Transverse colon (tissue), 4 donors: Measurements from ENCODE around the gene APMAP. TPM values are rescaled to one million over a fixed set of nuclear protein-coding genes. Genes with fewer than 3 reads are reported as not detected.

Experiments
- DNase-seq: peaks from one replicate; pipeline ENCODE4 v3.0.0-alpha.2; 2019
- H3K27ac ChIP-seq, 4 donors: fragments of 200-600 bp; sonication (generic); 2 replicates each; pipeline ENCODE4 v1.5.1; 2016 to 2018; ENCODE audit warnings: inconsistent platforms in 4 of 4
- H3K27me3 ChIP-seq: fragments of 200-600 bp; sonication (generic); 2 replicates; pipeline ENCODE4 v1.5.1; 2017; ENCODE audit warnings: inconsistent platforms
- H3K36me3 ChIP-seq, 4 donors: fragments of 200-600 bp; sonication (generic); 2 replicates each; pipeline ENCODE4 v1.5.1; 2017 to 2019; ENCODE audit warnings: inconsistent platforms in 4 of 4
- H3K4me1 ChIP-seq, 4 donors: fragments of 200-600 bp; sonication (generic); 2 replicates each; pipeline ENCODE4 v1.5.1; 2017 to 2020; ENCODE audit warnings: inconsistent platforms in 4 of 4
- H3K4me3 ChIP-seq, 4 donors: fragments of 200-600 bp; sonication (generic); 1 replicate in 1 of 4; 2 replicates in 3 of 4; pipeline versions ENCODE4 v1.5.1 to v1.6.1; 2017 to 2019; ENCODE audit warnings: inconsistent platforms in 4 of 4
- H3K9me3 ChIP-seq, 2 donors: fragments of 200-600 bp; sonication (generic); 2 replicates each; pipeline ENCODE4 v1.5.1; 2017 to 2019; ENCODE audit warnings: inconsistent platforms in 2 of 2
- EP300 ChIP-seq: sonication (generic); formaldehyde crosslinking; IDR thresholded peaks from one replicate; pipeline ENCODE4 v1.6.1; 2017; ENCODE audit warnings: antibody characterized with exemption, low read depth
- POLR2A ChIP-seq: fragments of 450-650 bp; IDR thresholded peaks from one replicate; pipeline ENCODE4 v1.6.1; 2016; ENCODE audit warnings: antibody characterized with exemption, mild to moderate bottlenecking, moderate library complexity
- POLR2AphosphoS5 ChIP-seq, 3 donors: sonication (generic); formaldehyde crosslinking; IDR thresholded peaks; one replicate each; pipeline ENCODE4 v1.6.1; 2016; ENCODE audit warnings: antibody characterized with exemption in 3 of 3
- WGBS, 2 donors: methylation state at CpG; one replicate each; pipeline ENCODE4 v1.1.5; 2018; ENCODE audit warnings: low coverage in 1 of 2; 5-methylcytosine and 5-hydroxymethylcytosine counted together
- in situ Hi-C, 4 donors: fragments of 200-750 bp; cut with MboI; loops; one replicate each; pipeline versions ENCODE4 v1.15.0 to v1.15.1; 2017; ENCODE audit warnings: low sequenced_read_pairs in 3 of 4, low pct_ligation_motif_present in 1 of 4, low pct_unique_long_range_greater_than_20kb in 1 of 4
- intact Hi-C: fragments of 100-400 bp; cut with DNase I; formaldehyde crosslinking; loops from one replicate; pipeline ENCODE4 v1.15.1; 2023; ENCODE audit warnings: low total_unique reads
- total RNA-seq, 4 donors: library from RNA; depleted of rRNA; stranded (reverse); fragments of >200 nt; gene quantifications; one replicate each; pipeline ENCODE4 v1.1.0, GENCODE V29; 2016
- TF ChIP-seq, protein P1 (sequence below), 5 experiments: fragments of 200-600 bp in 3 of 5; fragments of 450-650 bp in 2 of 5; sonication (generic) in 3 of 5; IDR thresholded peaks; 1 replicate in 2 of 5; 2 replicates in 3 of 5; pipeline ENCODE4 v1.5.1; 2016 to 2017; ENCODE audit warnings: antibody characterized with exemption in 5 of 5, inconsistent platforms in 3 of 5, mild to moderate bottlenecking in 2 of 5, moderate library complexity in 1 of 5

The APMAP gene
- total RNA-seq, 4 donors from 2014 or later: 14.9 to 88.6 (median 50.2) TPM

DNA sequence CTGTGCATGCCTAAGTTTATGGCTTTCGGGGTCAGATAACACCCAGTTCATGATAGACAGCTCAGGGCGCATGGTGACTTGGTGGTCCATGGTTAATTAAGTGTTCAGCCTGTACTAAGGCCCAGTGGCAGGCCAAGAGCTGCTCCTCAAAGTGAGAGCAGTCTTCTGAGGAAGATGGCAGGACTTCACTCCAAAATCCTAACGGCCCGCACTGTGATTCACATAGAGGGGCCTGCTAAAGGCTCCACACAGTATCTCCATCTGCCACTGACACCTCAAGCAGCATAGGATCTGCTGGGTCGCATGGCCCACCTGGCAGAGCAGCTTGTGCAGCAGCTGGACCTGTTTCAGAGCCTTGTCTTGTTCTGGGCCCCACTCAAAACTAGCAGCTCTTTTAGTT, 54.1 kb downstream of the APMAP start:
- Histone ChIP-seq H3K27ac (no peak overlapping the region), H3K36me3 (no peaks in the 10 kb centered on the region), H3K4me3 (no peak overlapping the region), H3K9me3 (no peaks in the 10 kb centered on the region), H3K4me1 (no peaks in the 10 kb centered on the region), H3K27me3 (no peaks in the 10 kb centered on the region)
- in situ Hi-C loops: no loop called here
- 91% methylated on average over 5 of the region's 5 CpGs; no CpG with 5 or more reads in 1 of the 2 donors for WGBS, 2 donors
- TF ChIP-seq, protein P1, sequence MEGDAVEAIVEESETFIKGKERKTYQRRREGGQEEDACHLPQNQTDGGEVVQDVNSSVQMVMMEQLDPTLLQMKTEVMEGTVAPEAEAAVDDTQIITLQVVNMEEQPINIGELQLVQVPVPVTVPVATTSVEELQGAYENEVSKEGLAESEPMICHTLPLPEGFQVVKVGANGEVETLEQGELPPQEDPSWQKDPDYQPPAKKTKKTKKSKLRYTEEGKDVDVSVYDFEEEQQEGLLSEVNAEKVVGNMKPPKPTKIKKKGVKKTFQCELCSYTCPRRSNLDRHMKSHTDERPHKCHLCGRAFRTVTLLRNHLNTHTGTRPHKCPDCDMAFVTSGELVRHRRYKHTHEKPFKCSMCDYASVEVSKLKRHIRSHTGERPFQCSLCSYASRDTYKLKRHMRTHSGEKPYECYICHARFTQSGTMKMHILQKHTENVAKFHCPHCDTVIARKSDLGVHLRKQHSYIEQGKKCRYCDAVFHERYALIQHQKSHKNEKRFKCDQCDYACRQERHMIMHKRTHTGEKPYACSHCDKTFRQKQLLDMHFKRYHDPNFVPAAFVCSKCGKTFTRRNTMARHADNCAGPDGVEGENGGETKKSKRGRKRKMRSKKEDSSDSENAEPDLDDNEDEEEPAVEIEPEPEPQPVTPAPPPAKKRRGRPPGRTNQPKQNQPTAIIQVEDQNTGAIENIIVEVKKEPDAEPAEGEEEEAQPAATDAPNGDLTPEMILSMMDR (IDR thresholded peaks at IDR 0.05): no peak
- no peak for DNase-seq
- intact Hi-C loops: no loop called here

DNA sequence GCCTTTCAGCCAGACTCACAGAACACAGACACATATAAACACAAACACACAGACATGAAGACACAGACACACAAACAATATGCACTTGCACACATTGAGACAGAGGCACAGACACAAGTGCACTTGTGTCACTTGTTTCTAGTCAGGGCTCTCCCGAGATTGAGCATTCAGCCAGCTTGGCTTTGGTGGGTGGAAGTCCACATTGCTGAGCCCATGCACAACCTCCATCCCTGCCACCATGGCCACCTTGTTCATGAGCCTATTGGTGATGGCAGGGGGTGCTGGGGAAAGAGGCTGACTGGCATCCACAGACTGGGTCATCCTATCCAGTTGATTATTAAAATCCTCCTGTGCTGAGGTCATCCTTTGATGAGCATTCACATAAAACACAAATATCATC, 55.0 kb downstream of the APMAP start:
- WGBS, 2 donors: 78% methylated on average over 1 of the region's 1 CpG; no CpG with 5 or more reads in 1 of the 2 donors
- intact Hi-C loops (no loop called here), in situ Hi-C loops (no loop called here)
- Histone ChIP-seq H3K9me3 (no peaks in the 10 kb centered on the region), H3K4me3 (no peak overlapping the region), H3K27me3 (no peaks in the 10 kb centered on the region), H3K36me3 (no peaks in the 10 kb centered on the region), H3K27ac (no peak overlapping the region), H3K4me1 (no peaks in the 10 kb centered on the region)
- DNase-seq: no peak
- TF ChIP-seq, protein P1 (IDR thresholded peaks at IDR 0.05): no peak
- TF ChIP-seq POLR2A (no peak), EP300 (no peak), POLR2AphosphoS5 (IDR thresholded peaks at IDR 0.05) (no peak)

GRCh38 chr20:24936526-24937407, 55.8 kb downstream of the APMAP start:
- no peaks in the 10 kb centered on the region for H3K27me3 ChIP-seq
- no peaks in the 10 kb centered on the region for H3K36me3 ChIP-seq
- no peak overlapping the region for H3K27ac ChIP-seq
- no peak for DNase-seq
- H3K9me3 ChIP-seq: no peaks in the 10 kb centered on the region
- 65% methylated on average over 7 of the region's 7 CpGs; no CpG with 5 or more reads in 1 of the 2 donors for WGBS, 2 donors
- no peak for TF ChIP-seq POLR2A
- TF ChIP-seq POLR2AphosphoS5 (IDR thresholded peaks at IDR 0.05): no peak
- TF ChIP-seq, protein P1 (IDR thresholded peaks at IDR 0.05): no peak
- no peak for TF ChIP-seq EP300
- intact Hi-C loops (no loop called here), in situ Hi-C loops (no loop called here)
- H3K4me3 ChIP-seq: no peak overlapping the region
- no peaks in the 10 kb centered on the region for H3K4me1 ChIP-seq

GRCh38 chr20:24935766-24936525, 56.6 kb downstream of the APMAP start:
- intact Hi-C loops: no loop called here
- no peaks in the 10 kb centered on the region for H3K9me3 ChIP-seq
- 88% methylated on average over 4 of the region's 4 CpGs; no CpG with 5 or more reads in 1 of the 2 donors for WGBS, 2 donors
- no peak for TF ChIP-seq EP300
- TF ChIP-seq POLR2AphosphoS5 (IDR thresholded peaks at IDR 0.05): no peak
- TF ChIP-seq POLR2A: no peak
- TF ChIP-seq, protein P1 (IDR thresholded peaks at IDR 0.05): no peak
- in situ Hi-C loops: no loop called here
- H3K4me3 ChIP-seq: no peak overlapping the region
- H3K27me3 ChIP-seq: no peaks in the 10 kb centered on the region
- H3K4me1 ChIP-seq: peaks cover 0 to 4% (median 3%) of the 10 kb centered on the region in 4 donors
- DNase-seq: no peak
- no peak overlapping the region for H3K27ac ChIP-seq
- H3K36me3 ChIP-seq: no peaks in the 10 kb centered on the region
